Natural killer cell treated with Interleukin-12 subunit alpha and Interleukin-12 subunit beta and Interleukin-15 and Interleukin-18, amount 100 ng/mL, for 72 hours (primary cell): Measurements from ENCODE around the gene HMCES. TPM values are rescaled to one million over a fixed set of nuclear protein-coding genes. Genes with fewer than 3 reads are reported as not detected.
A peak's percentile ranks its signal among the peaks of the same experiment; 100 is the strongest.

Experiments used
- ATAC-seq, 2 donors: fragments of 150-1000 bp; cut with Tn5 transposase in 1 of 2; sonication (Bioruptor Pico), chemical (Tn5 transposase) in 1 of 2; 2 replicates each; pipeline ENCODE4 v1.10.0; 2021
- DNase-seq: peaks from one replicate; pipeline ENCODE4 v3.0.0; 2022; ENCODE audit warnings: low spot score
- H3K27ac Mint-ChIP-seq, 2 donors: 1 replicate in 1 of 2; 2 replicates in 1 of 2; pipeline ENCODE4 v1.8.0; 2022; ENCODE audit warnings: mixed read lengths in 2 of 2, mild to moderate bottlenecking in 1 of 2, moderate library complexity in 1 of 2
- H3K27me3 Mint-ChIP-seq, 2 donors: 1 replicate in 1 of 2; 2 replicates in 1 of 2; pipeline ENCODE4 v1.8.0; 2022; ENCODE audit warnings: mixed read lengths in 2 of 2
- H3K36me3 Mint-ChIP-seq: one replicate; pipeline ENCODE4 v1.8.0; 2022; ENCODE audit warnings: mixed read lengths
- H3K4me1 Mint-ChIP-seq, 2 donors: 1 replicate in 1 of 2; 2 replicates in 1 of 2; pipeline ENCODE4 v1.8.0; 2022; ENCODE audit warnings: low read depth in 2 of 2, mixed read lengths in 2 of 2, mild to moderate bottlenecking in 1 of 2
- H3K4me3 Mint-ChIP-seq: one replicate; pipeline ENCODE4 v1.8.0; 2022; ENCODE audit warnings: mixed read lengths
- H3K9me3 Mint-ChIP-seq: 2 replicates; pipeline ENCODE4 v1.8.0; 2022; ENCODE audit warnings: mixed read lengths
- total RNA-seq, 2 donors: library from RNA; stranded (reverse); gene quantifications; one replicate each; pipeline ENCODE4 v1.2.3, GENCODE V29; 2022

The HMCES gene, protein sequence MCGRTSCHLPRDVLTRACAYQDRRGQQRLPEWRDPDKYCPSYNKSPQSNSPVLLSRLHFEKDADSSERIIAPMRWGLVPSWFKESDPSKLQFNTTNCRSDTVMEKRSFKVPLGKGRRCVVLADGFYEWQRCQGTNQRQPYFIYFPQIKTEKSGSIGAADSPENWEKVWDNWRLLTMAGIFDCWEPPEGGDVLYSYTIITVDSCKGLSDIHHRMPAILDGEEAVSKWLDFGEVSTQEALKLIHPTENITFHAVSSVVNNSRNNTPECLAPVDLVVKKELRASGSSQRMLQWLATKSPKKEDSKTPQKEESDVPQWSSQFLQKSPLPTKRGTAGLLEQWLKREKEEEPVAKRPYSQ
- 10 to 100 TPM; 49.2 to 52.5 TPM for total RNA-seq

DNA sequence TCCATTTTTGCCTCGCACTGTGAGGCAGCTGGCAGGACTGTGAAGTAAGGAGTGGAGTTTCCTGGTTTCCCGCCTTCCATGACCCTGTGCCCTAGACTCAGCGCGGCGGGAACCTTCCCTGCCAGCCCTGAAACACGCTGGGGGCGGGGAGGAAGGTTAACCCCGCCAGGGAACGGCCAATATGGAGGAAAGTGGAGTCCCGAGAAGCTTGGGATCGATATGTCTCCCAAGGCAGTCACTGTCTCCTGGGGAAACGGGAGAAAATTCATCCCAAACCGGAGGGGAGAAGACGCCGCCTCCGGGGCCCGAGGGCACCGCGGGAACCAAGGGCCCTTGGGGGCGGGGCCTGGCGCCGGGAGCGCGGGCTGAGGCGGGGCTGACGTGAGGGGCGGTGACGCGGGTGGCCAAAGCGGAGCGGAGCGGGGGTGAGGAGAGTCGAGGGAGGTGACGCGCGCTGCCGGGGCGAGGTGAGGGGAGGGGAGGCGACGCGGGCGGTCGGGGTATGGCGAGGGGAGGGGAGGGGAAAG, at the start of gene HMCES:
HMCES (plus strand) TSS at position 432 of the 527 bp plus-strand sequence. CDS start 863 bp downstream, outside the sequence.
- Mint-ChIP-seq H3K27ac (peak within 1 kb of the TSS; percentile 88 to 92), H3K27me3 (no peaks in the 10 kb centered on the region), H3K36me3 (peaks cover 26% of the 10 kb centered on the region), H3K9me3 (no peaks in the 10 kb centered on the region), H3K4me1 (peaks cover 31 to 40% of the 10 kb centered on the region in 2 donors), H3K4me3 (peak within 1 kb of the TSS; percentile 98)
- DNase-seq (peak; percentile 93), ATAC-seq (peak; percentile 95 to 98)

DNA sequence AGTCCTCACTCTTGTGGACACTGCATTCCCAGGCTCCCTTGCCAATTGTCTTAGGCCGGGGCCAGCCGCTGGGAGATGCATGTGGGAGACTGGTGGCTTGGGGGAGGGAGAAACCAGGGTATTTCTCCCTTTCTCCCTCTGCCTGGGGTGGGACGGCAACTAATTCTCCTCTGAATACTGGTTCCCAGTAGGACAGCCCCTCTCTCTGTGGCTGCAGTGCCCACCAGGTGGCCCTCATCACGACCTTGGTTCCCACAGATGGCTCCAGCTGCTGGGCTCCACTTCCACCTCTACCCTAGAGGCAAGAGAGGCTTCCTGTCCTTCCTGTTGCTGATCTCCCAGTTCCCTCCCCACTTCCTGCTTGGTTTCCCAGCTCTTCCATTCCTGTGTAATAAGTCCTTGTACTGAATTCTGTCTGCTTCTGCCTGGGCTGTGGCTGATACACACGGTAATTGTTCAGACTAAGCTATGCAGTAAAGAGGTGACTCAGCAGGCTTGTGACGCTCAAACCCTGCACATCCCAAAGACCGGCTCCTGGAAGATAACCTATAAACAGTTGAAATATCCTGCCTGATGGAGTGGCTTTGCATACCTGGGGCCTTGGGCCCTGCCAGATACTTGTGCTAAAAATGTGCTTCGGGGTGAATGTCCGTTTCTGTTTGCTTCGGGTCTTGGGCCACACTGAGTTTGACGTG, 49.6 kb upstream of the HMCES start:
- Mint-ChIP-seq H3K27ac (peak overlapping the region; percentile 3 to 79), H3K9me3 (no peaks in the 10 kb centered on the region), H3K4me1 (peaks cover 24 to 26% of the 10 kb centered on the region in 2 donors), H3K27me3 (peaks cover 0 to 5% of the 10 kb centered on the region in 2 donors), H3K4me3 (no peak overlapping the region), H3K36me3 (no peaks in the 10 kb centered on the region)
- no peak for DNase-seq
- ATAC-seq, result no peak

DNA sequence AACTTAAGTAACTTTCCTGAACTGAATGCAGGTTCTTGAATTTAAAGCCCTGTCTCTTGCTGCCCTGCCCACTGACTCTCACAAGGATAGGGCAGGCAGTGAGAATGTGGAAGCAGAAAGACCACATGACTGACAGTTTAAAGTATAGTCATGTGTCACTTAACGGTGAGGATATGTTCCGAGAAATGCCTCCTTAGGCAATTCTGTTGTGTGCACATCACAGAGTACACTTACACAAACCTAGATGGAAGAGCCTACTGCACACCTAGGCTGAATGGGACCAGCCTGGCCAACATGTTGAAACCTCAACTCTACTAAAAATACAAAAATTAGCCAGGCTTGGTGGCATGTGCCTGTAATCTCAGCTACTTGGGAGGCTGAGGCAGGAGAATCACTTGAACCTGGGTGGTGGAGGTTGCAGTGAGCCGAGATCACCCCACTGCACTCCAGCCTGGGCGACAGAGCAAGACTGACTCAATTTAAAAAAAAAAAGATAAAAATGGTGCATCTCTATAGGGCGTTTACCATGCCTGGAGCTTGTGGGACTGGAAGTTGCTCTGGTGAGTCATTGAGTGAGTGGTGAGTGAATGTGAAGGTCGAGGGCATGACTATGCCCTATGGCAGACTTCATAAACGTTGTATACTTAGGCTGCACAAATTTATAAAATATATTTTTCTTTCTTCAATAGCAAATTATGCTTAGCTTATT, 48.2 kb upstream of the HMCES start:
- peak; percentile 85 to 91 for ATAC-seq
- Mint-ChIP-seq H3K4me3 (peak overlapping the region; percentile 67), H3K4me1 (peaks cover 19 to 21% of the 10 kb centered on the region in 2 donors)

DNA sequence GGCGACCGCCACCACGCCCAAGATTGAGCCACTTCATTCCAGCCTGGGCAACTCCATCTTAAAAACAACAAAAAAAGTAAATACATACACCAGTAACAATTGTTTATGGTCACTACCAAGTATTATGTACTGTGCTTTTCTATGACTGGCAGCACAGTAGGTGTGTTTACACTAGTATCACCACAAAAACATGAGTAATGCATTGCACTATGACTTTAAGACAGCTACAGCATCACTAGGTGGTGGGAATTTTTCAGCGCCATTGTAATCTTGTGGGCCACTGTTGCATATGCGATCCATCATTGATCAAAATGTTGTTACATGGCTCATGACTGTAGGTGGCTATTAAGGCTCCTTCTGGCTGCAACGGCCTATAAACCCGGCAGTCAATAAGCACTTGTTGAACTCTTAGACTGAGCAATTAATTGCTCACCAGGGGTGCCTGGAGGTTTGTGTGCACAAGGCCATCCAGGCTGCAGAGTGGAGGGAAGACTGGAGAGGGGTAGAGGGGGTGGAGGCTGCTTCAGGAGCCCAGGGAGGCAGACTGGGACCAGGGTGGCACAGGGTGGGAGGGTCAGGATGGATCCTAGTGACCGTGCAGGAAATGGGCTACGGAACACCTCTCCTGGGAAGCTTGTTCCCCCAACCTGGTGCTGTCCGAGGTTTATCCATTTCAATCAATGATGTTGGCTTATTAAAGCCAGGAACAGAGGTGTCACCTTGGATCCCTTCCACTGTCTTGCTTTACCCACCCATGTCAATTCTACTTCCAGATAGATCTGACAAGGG, 47.1 kb upstream of the HMCES start:
- no peaks in the 10 kb centered on the region for H3K9me3 Mint-ChIP-seq
- peaks cover 19 to 21% of the 10 kb centered on the region in 2 donors for H3K4me1 Mint-ChIP-seq
- peaks cover 0 to 5% of the 10 kb centered on the region in 2 donors for H3K27me3 Mint-ChIP-seq
- peak overlapping the region in 1 of 2 donors; percentile 90 for H3K27ac Mint-ChIP-seq
- DNase-seq (no peak), ATAC-seq (no peak)
- no peaks in the 10 kb centered on the region for H3K36me3 Mint-ChIP-seq
- H3K4me3 Mint-ChIP-seq, result no peak overlapping the region

More for the DNA sequence above, 48.2 kb upstream of the HMCES start:
- no peaks in the 10 kb centered on the region for H3K36me3 Mint-ChIP-seq
- peaks cover 0 to 5% of the 10 kb centered on the region in 2 donors for H3K27me3 Mint-ChIP-seq
- H3K9me3 Mint-ChIP-seq, result no peaks in the 10 kb centered on the region
- peak overlapping the region; percentile 73 to 90 for H3K27ac Mint-ChIP-seq
- no peak for DNase-seq

DNA sequence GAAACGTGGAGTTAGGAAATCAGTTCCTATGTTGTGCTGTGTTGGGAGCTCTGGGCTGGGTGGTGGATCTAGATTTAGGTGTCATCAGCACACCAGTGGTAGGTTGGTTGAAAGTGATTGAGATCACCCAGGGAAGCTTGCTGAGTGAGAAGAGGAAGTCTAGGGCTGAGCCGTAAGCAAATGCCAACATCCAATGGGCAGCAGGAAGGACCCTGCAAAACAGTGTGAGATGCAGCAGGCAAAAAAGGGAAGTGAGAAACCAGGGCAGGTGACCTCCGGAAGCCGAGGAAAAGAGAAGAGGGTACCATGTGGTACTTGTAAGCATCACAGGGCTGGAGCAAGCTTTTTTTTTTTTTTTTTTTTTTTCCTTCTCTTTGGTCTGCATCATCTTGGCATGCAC, 45.1 kb upstream of the HMCES start:
- Mint-ChIP-seq H3K27me3 (peaks cover 0 to 5% of the 10 kb centered on the region in 2 donors), H3K36me3 (no peaks in the 10 kb centered on the region), H3K4me1 (peaks cover 21% of the 10 kb centered on the region in 2 donors), H3K4me3 (peak overlapping the region; percentile 23), H3K27ac (peak overlapping the region in 1 of 2 donors; percentile 29), H3K9me3 (no peaks in the 10 kb centered on the region)
- ATAC-seq, result no peak
- no peak for DNase-seq

DNA sequence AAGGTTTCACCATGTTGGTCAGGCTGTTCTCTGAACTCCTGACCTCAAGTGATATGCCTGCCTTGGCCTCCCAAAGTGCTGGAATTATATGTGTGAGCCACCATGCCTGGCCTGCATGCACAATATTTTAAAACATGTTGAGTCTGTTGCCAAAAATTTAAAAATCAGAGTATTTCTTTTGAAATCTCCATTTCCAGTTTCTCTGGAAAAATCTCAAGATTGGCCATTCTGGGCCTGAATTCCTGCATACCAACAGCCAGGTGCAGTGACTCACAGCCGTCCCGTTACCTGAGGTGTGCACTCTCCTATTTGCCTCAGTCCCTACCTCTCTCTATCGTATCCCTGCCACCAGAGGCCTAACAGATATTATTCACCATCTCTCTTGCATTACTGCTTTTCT, 44.2 kb upstream of the HMCES start:
- ATAC-seq (no peak), DNase-seq (no peak)
- H3K9me3 Mint-ChIP-seq, result no peaks in the 10 kb centered on the region
- H3K4me1 Mint-ChIP-seq, result peaks cover 24 to 26% of the 10 kb centered on the region in 2 donors
- H3K27me3 Mint-ChIP-seq, result peaks cover 0 to 7% of the 10 kb centered on the region in 2 donors
- no peak overlapping the region for H3K4me3 Mint-ChIP-seq
- no peak overlapping the region for H3K27ac Mint-ChIP-seq
- no peaks in the 10 kb centered on the region for H3K36me3 Mint-ChIP-seq

DNA sequence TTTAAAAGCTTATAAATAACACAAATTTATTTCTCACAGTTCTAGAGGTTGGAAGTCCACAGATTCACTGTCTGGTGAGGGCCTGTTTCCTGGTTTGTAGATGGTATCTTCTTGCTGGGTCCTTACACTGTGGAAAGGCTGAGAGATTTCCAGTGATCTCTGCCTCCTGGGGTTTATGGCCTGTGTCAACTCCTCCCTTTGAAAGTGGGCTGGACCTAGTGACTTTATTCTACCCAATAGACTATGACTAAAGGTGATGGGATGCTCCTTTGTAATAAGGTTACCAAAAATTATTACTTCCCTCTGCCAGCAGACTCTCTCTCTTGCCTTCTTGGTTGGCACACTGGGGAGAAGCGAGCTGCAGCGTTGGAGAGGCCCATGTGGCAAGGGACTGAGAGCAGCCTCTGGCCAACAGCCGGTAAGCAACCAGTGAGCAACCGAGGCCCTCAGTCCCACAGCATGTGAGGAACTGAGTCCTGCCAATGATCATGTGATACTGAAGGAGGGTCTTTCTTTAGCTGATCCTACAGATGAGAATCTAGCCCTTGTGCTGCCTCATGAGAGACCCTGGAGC, 43.2 kb upstream of the HMCES start:
- no peak overlapping the region for H3K4me3 Mint-ChIP-seq
- DNase-seq, result no peak
- peaks cover 0 to 7% of the 10 kb centered on the region in 2 donors for H3K27me3 Mint-ChIP-seq
- no peak for ATAC-seq
- no peaks in the 10 kb centered on the region for H3K9me3 Mint-ChIP-seq
- no peaks in the 10 kb centered on the region for H3K36me3 Mint-ChIP-seq
- peak overlapping the region in 1 of 2 donors; percentile 66 for H3K27ac Mint-ChIP-seq
- peaks cover 25 to 26% of the 10 kb centered on the region in 2 donors for H3K4me1 Mint-ChIP-seq

DNA sequence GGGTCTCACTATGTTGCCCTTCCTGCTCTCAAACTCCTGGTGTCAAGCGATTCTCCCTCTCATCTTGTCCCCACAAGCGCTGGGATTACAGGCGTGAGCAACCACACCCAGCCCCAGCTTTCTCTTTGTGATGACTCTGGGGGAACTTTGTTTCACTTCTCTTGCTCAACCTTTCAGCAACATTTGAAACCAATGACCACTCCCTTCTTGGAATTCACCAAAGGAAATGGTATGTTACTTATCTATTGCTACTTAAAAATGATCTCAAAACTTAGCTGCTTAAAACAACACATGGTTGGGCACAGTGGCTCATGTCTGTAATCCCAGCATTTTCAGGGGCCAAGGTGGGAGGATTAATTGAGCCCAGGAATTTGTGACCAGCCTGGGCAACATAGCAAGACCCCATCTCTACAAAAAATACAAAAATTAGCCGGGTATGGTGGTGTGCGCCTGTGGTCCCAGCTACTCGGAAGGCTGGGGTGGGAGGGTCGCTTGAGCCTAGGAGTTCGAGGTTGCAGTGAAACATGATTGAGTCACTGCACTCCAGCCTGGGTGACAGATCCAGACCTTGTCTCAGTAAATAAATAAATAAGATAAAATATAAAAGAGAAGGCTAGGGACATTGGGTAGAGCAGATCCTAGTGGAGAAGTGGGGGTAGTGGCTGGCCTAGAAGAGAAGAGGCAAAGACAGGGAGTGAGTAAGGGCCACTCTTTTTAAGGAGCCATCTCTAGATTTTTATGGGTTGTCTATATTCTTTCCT, 39.5 kb upstream of the HMCES start:
- Mint-ChIP-seq H3K4me1 (peaks cover 16 to 17% of the 10 kb centered on the region in 2 donors), H3K4me3 (peak overlapping the region; percentile 74), H3K9me3 (no peaks in the 10 kb centered on the region), H3K27ac (peak overlapping the region; percentile 87 to 95), H3K36me3 (no peaks in the 10 kb centered on the region), H3K27me3 (peaks cover 0 to 3% of the 10 kb centered on the region in 2 donors)
- DNase-seq (peak; percentile 71), ATAC-seq (peak; percentile 87 to 93)

DNA sequence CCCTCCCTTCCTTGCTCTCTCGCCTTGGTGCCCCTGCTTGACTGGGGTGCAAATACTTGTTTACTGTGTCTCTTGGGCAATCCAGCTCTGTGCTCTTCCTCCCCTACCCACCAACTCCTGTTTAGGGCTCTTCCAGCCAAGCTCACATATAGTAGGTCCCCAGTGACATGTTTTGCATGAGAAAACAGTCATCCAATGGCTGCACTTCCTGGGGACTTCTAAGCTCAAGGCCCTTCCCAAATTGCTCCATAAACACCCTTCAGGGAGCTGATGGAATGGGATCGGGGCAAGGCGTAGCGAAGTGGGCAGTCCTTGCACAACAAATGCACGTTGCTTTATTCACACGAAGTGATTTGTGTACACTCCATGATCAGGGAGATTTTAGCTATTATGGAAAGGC, 38.7 kb upstream of the HMCES start:
- H3K36me3 Mint-ChIP-seq, result no peaks in the 10 kb centered on the region

DNA sequence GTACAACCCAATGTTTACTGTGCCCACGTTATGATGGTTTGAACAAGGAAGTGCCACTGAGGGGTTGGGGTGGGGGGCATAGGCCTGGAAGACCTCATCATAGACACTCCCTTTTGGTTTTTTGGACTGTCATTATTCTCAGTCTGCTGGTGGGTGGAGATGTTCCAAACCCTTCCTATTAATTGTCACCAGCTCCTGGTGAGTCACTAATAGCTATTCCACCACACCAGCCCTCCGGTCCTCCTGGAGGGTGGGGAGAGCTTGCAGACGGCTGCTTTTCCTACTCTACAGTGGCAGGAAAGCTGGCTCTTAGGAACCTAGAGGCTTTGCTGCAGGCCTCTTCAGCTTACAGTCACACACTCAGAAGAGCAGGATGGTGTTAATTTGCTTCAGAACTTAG, 38.2 kb upstream of the HMCES start:
- no peaks in the 10 kb centered on the region for H3K36me3 Mint-ChIP-seq
- H3K27me3 Mint-ChIP-seq, result peaks cover 0 to 3% of the 10 kb centered on the region in 2 donors
- ATAC-seq (no peak), DNase-seq (no peak)
- no peak overlapping the region for H3K4me3 Mint-ChIP-seq
- peak overlapping the region in 1 of 2 donors; percentile 95 for H3K27ac Mint-ChIP-seq
- peaks cover 16 to 20% of the 10 kb centered on the region in 2 donors for H3K4me1 Mint-ChIP-seq
- H3K9me3 Mint-ChIP-seq, result no peaks in the 10 kb centered on the region

More for the DNA sequence above, 38.7 kb upstream of the HMCES start:
- Mint-ChIP-seq H3K4me1 (peaks cover 16 to 17% of the 10 kb centered on the region in 2 donors), H3K4me3 (peak overlapping the region; percentile 61), H3K9me3 (no peaks in the 10 kb centered on the region), H3K27me3 (peaks cover 0 to 3% of the 10 kb centered on the region in 2 donors), H3K27ac (peak overlapping the region; percentile 87 to 95)
- no peak for ATAC-seq
- no peak for DNase-seq

DNA sequence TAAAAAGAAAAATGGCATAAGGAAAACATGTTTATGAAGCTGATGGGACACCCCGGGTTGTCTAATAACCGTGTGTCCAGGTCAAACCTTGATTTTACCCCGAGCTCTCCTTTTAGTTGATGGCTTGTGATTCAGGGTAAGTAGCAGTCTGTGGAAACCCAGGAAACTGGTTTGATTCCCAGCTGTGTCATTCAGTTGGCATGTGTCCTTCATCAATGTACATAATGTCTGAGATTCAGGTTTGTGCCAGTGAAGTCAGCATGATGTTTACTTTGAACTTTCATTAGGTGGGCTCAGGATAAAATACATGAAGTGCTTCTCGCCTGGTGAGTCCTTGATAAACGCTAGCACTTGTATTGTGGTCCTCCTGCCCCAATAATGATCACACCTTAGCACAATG, 33.5 kb upstream of the HMCES start:
- Mint-ChIP-seq H3K36me3 (peaks cover 4% of the 10 kb centered on the region), H3K9me3 (no peaks in the 10 kb centered on the region), H3K27ac (peak overlapping the region in 1 of 2 donors; percentile 77), H3K4me1 (peaks cover 23 to 30% of the 10 kb centered on the region in 2 donors), H3K4me3 (no peak overlapping the region), H3K27me3 (no peaks in the 10 kb centered on the region)
- ATAC-seq (no peak), DNase-seq (no peak)
